NB4 (cell line): Measurements from ENCODE around the gene CELF1.

ENCODE experiments used
- CTCF ChIP-seq: IDR thresholded peaks from one replicate; pipeline ENCODE4 v1.5.1; 2012; ENCODE audit warnings: low read depth, low read length
- POLR2A ChIP-seq: IDR thresholded peaks from 2 replicates; pipeline ENCODE4 v1.6.1; 2011; ENCODE audit warnings: mild to moderate bottlenecking; ENCODE audit not compliant: insufficient read length; ENCODE audit errors: extremely low read depth

- no peak for TF ChIP-seq CTCF
- TF ChIP-seq POLR2A, result no peak
Measured at GRCh38 chr11:47495856-47496217, 57.1 kb downstream of the CELF1 start.
